ENCODE data around the gene CDKN1A.
"Not testable (repeated sequence)": the region's sequence is repeated elsewhere in the genome, so short reads cannot be mapped to it uniquely, and the experiment has no call there.

CDKN1A gene

DNA sequence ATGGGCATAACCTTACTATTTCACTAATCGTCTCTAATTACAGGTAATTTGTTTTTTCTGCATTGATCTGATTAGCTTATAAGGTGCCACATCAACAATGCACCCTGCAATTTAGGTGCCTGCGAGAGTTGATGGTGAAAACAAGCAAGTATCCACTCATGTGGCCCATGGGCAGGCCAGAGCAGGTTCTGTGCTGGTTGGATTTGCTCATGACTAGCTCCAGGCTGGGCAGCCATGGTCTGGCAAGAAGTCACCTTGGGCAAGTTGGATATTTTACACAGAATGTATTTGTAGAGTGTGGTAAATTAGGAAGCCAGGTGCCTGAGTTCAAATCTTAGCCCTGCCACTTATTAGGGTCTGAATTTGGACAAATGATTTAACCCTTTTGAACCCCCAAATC is 44.4 kb downstream of the CDKN1A start:
- FAIRE-seq (peak; percentile 66), DNase-seq (ENCODE audit: insufficient read length, low spot score) (no peak)
- TF ChIP-seq PAX5 (IDR thresholded peaks at IDR 0.05; ENCODE audit: insufficient read depth, low read length, severe bottlenecking) (no peak), TAF1 (IDR thresholded peaks at IDR 0.05; ENCODE audit: low read depth, low read length) (no peak), POU2F2 (IDR thresholded peaks at IDR 0.05; ENCODE audit: low read depth, low read length) (no peak), POLR2AphosphoS5 (IDR thresholded peaks at IDR 0.05; ENCODE audit: low read depth, low read length) (no peak), POLR2A (IDR thresholded peaks at IDR 0.05; ENCODE audit: low read depth, low read length) (no peak), SPI1 (IDR thresholded peaks at IDR 0.05; ENCODE audit: low read depth, low read length) (no peak)

DNA sequence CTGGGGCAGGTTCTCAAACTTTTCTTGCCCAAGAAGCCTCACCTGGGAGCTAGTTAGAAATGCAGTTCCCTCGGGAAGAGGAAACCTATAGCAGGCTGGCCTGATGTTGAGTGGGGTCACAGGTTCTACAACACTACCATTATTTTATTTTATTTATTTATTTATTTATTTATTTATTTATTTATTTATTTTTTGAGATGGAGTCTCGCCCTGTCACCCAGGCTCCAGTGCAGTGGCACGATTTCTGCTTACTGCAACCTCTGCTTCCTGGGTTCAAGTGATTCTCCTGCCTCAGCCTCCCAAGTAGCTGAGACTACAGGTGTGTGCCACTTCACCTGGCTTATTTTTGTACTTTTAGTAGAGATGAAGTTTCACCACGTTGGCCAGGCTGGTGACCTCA is 45.5 kb downstream of the CDKN1A start:
- DNase-seq (ENCODE audit: insufficient read length, low spot score); FAIRE-seq: not testable (repeated sequence)

DNA sequence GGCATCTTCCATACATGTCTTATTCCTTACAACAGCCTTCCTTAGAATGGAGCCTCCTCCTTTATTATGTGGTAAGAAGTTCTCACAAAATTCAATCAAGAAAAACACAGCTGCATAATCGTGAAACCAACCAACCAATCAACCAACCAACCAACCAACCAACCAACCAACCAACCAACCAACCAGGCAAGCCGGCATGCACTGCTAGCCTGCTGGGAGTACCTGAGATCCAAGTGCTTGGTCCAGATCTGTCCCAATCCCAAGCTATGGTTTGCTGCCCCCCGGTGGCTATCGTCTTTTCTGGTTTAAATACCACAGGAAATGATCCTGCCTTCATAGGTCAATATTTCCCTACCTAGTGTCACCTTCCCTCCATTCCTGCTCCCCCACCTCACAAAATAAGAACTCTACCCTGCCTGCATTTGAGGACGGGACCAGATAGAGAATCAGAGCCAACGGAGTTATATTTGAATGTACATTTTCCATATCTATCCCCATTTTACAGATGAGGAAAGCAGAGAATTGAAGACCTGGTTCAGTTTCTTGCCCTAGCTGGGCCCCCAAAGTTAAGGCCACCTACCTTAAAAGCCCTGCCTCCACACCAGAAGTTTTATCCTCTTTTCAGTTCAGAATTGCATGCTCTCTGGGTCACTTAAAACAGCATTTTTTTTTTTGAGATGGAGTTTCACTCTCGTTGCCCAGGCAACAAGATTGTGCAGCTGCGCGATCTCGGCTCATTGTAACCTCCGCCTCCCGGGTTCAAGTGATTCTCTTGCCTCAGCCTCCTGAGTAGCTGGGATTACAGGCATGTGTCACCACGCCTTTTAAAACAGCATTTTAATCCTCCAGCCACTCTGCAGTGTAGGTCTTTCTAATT is 46.2 kb downstream of the CDKN1A start:
- TF ChIP-seq SPI1 (IDR thresholded peaks at IDR 0.05; ENCODE audit: low read depth, low read length) (no peak), TAF1 (IDR thresholded peaks at IDR 0.05; ENCODE audit: low read depth, low read length) (no peak), POLR2A (IDR thresholded peaks at IDR 0.05; ENCODE audit: low read depth, low read length) (no peak)
- FAIRE-seq (peak; percentile 77), DNase-seq (ENCODE audit: insufficient read length, low spot score) (no peak)

DNA sequence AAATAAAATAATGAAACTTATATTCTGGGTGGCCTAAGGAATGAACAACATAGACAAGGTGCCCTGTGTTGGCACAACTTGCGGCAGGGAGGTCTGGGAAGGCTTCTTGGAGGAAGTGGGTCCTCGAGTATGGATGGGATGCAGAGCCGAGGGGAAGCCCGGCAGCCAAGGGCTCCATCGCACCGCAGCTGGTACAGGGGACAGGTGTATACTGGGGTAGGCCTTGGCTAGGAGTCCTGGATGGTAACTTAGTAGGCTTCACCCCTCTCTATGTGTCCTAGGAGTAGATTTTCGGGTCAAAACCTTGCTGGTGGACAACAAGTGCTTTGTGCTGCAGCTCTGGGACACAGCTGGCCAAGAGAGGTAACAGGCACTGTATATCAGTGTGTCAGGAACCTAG is 47.1 kb downstream of the CDKN1A start:
- DNase-seq (ENCODE audit: insufficient read length, low spot score) (no peak), FAIRE-seq (peak; percentile 62)
- TF ChIP-seq POLR2AphosphoS5 (IDR thresholded peaks at IDR 0.05; ENCODE audit: low read depth, low read length) (no peak), SPI1 (IDR thresholded peaks at IDR 0.05; ENCODE audit: low read depth, low read length) (no peak)

DNA sequence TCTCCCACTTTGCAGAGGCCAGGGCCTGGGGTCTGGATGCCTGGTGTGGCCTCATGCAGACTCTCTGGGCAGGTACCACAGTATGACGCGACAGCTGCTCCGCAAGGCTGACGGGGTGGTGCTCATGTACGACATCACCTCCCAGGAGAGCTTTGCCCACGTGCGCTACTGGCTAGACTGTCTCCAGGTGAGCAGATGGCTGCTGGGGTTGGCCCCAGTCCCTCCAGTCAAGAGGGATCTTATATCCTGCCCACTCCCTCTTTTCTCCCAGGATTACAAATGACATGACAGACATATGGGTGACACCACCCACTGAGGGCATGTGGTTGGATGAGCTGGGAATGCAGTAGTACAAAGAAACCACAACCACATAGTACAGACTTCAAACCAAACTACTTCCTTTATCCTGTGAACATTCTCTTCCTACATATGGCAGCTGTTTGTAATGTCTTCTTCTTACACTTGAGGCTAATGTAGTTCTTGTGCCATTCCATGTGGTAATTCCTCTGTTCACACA is 49.0 kb downstream of the CDKN1A start:
- DNase-seq (ENCODE audit: insufficient read length, low spot score), result no peak
- TF ChIP-seq PAX5 (IDR thresholded peaks at IDR 0.05; ENCODE audit: insufficient read depth, low read length, severe bottlenecking), result no peak
- no peak for TF ChIP-seq POLR2AphosphoS5 (IDR thresholded peaks at IDR 0.05; ENCODE audit: low read depth, low read length)
- TF ChIP-seq POLR2A (IDR thresholded peaks at IDR 0.05; ENCODE audit: low read depth, low read length), result no peak
- TF ChIP-seq TAF1 (IDR thresholded peaks at IDR 0.05; ENCODE audit: low read depth, low read length), result no peak
- TF ChIP-seq POU2F2 (IDR thresholded peaks at IDR 0.05; ENCODE audit: low read depth, low read length), result no peak
- TF ChIP-seq SPI1 (IDR thresholded peaks at IDR 0.05; ENCODE audit: low read depth, low read length), result no peak
- peak; percentile 35 for FAIRE-seq

DNA sequence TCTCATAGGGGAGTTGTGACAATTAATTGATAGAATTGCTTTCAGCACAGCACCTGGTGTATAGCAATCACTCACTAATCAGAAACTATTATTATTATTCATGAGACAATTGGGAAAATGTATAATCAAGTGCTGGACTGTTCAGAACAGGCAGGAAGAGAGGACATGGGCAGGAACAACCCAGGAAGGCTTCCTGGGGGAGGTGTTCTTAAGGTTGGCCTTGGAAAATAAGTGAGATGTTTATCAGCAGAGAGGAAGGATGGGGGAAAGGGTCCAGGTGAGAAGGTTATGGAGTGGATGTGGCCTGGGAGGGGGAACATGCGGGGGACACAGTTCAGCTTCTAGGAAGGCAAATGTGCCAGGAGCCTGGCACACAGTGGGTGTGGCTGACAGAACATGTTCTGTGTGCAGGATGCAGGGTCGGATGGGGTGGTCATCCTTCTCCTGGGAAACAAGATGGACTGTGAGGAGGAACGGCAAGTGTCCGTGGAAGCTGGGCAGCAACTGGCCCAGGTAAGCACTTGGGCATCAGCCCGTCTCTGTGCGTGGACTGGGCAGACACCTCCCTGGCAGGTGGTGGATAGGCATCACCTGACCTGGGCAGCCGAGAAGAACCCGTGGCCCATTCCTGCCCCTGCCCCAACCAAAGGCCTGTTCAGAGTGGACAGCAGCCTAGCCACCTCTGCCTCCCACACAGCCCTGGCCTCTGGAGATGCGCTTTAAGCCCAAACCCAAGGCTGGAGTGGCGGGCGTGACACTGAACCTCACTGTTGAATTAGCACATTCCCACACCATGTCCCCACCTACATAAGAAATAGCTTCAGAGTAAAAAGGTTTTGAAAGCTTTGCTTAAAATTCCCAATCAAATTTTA is 50.0 kb downstream of the CDKN1A start:
- no peak for DNase-seq (ENCODE audit: insufficient read length, low spot score)
- TF ChIP-seq POU2F2 (IDR thresholded peaks at IDR 0.05; ENCODE audit: low read depth, low read length) (no peak), PAX5 (IDR thresholded peaks at IDR 0.05; ENCODE audit: insufficient read depth, low read length, severe bottlenecking) (no peak), TAF1 (IDR thresholded peaks at IDR 0.05; ENCODE audit: low read depth, low read length) (no peak), POLR2AphosphoS5 (IDR thresholded peaks at IDR 0.05; ENCODE audit: low read depth, low read length) (no peak), POLR2A (IDR thresholded peaks at IDR 0.05; ENCODE audit: low read depth, low read length) (no peak), SPI1 (IDR thresholded peaks at IDR 0.05; ENCODE audit: low read depth, low read length) (no peak)
- no peak for FAIRE-seq

DNA sequence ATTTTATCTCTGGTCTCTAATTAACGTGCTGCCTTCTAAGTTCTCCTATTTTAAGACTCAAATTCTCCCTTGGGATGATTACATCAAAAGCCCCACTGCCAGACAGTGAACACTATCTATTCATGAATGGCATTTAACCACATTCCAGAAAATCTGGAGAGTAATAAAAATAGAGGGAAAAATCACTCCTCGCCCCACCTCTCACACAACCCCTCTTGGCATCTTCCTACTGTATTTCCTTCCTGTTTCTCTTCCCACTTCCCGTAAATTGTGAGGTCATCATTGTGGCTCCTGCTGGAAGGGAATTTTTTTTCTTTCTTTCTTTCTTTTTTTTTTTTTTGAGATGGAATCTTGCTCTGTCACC is 50.6 kb downstream of the CDKN1A start:
- DNase-seq (ENCODE audit: insufficient read length, low spot score) (no peak), FAIRE-seq (no peak)
- TF ChIP-seq POLR2A (IDR thresholded peaks at IDR 0.05; ENCODE audit: low read depth, low read length) (no peak), POLR2AphosphoS5 (IDR thresholded peaks at IDR 0.05; ENCODE audit: low read depth, low read length) (no peak), PAX5 (IDR thresholded peaks at IDR 0.05; ENCODE audit: insufficient read depth, low read length, severe bottlenecking) (no peak), SPI1 (IDR thresholded peaks at IDR 0.05; ENCODE audit: low read depth, low read length) (no peak), POU2F2 (IDR thresholded peaks at IDR 0.05; ENCODE audit: low read depth, low read length) (no peak), TAF1 (IDR thresholded peaks at IDR 0.05; ENCODE audit: low read depth, low read length) (no peak)

DNA sequence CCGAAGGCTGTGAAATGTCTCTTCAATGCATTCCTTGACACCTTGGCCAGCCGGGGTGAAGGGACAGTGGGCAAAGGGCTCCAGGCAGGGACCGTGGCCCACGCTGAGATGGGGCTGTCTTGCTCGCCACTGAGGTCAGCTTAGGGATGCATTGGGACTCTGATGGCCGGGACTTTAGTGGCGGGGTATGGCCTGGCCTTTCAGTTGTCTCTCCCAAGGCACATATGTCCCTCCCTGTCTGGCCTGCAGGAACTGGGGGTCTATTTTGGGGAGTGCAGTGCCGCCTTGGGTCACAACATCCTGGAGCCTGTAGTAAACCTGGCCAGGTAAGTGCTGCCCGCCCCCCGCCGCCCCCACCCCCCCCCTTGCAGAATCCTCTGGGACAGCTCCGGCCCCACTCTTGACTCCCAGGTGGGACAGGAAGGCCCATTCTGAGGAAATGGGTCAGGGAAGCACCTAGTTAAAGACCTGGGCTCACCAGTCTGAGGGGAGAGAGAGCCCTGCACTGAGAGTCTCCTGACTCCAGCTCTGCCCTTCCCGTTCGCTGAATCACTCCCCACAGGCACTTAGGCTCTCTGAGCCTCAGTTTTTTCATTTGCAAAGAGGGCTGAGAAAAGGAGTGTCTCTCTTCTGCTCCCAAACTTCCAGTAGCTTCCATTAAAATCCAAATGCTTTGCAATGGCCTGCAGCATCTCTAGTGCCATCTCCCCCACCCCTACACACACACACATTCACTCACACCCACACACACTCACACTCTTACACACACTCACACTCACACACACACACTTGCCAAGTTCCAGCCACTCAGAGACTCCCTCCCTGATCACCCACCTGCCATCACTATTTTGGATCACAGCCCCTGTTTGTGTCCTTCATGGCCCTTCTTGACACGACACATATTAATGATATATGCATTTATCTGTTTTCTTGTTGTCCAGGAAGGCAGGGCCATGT is 52.2 kb downstream of the CDKN1A start:
- FAIRE-seq (no peak), DNase-seq (ENCODE audit: insufficient read length, low spot score) (no peak)
- no peak for TF ChIP-seq POU2F2 (IDR thresholded peaks at IDR 0.05; ENCODE audit: low read depth, low read length)
- TF ChIP-seq POLR2A (IDR thresholded peaks at IDR 0.05; ENCODE audit: low read depth, low read length), result no peak
- TF ChIP-seq SPI1 (IDR thresholded peaks at IDR 0.05; ENCODE audit: low read depth, low read length), result no peak
- no peak for TF ChIP-seq PAX5 (IDR thresholded peaks at IDR 0.05; ENCODE audit: insufficient read depth, low read length, severe bottlenecking)

DNA sequence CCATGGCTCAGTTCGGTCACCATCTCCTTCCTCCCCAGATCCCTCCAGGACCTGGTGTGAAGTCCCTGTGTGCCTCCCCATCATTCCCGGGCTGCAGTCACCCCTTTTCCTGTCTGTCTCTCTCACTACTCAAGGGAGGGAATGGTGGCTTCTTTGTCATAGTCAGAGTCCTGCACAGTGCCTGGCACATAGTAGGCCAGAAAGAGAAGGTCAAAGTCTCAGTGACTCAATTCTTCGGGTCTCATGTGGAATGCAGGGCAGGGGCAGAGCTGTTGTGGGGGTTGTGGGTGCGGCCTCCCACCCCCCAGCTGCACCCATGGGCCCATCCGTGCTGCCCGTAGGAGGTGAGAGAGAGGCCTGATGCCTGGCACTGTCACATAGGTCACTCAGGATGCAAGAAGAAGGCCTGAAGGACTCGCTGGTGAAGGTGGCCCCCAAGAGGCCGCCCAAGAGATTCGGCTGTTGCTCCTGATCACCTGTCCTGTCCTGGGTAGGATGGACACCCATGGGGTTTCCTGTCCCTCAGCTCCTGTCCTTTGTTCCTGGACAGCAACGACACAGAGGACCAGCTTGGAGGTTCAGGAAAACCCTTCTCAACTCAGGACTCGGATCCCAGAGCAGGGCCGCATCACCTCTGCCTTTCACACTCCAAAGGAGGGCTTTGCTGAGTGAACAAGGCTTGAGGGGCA is 53.3 kb downstream of the CDKN1A start:
- FAIRE-seq, result no peak
- TF ChIP-seq PAX5 (IDR thresholded peaks at IDR 0.05; ENCODE audit: insufficient read depth, low read length, severe bottlenecking) (no peak), POU2F2 (IDR thresholded peaks at IDR 0.05; ENCODE audit: low read depth, low read length) (no peak), POLR2A (IDR thresholded peaks at IDR 0.05; ENCODE audit: low read depth, low read length) (no peak), TAF1 (IDR thresholded peaks at IDR 0.05; ENCODE audit: low read depth, low read length) (no peak), POLR2AphosphoS5 (IDR thresholded peaks at IDR 0.05; ENCODE audit: low read depth, low read length) (no peak), SPI1 (IDR thresholded peaks at IDR 0.05; ENCODE audit: low read depth, low read length) (no peak)
- DNase-seq (ENCODE audit: insufficient read length, low spot score), result no peak
